COLO829 (cell line): ENCODE measurements around the gene COL28A1.

ENCODE experiments used
- DNase-seq: peaks from one replicate; pipeline ENCODE4 v3.0.0; 2012; ENCODE audit warnings: low spot score

COL28A1 gene

GRCh38 chr7:7330997-7331396 is 204.7 kb downstream of the COL28A1 start:
- DNase-seq, result no peak

DNA sequence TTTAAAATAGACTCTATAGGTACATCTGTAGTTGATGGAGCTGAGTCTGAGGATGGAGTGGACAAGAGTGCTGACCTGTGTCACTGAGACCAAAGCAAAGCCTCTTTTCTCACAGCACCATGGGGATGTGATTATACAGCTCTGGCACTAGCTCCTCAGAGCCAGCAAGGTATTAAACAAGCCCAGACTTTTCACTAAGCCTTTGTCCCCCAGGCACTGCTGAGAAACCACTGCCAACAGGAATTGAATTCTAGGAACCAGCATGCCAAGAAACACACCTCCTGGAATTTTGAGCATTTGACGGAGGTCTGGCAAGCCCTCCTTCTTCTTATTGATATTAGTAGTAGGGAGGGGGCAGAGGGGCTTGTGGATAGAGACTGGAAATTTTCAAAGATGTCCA is 206.3 kb downstream of the COL28A1 start:
- DNase-seq, result no peak

- DNase-seq, result no peak
Observed at GRCh38 chr7:7327423-7327822, 208.2 kb downstream of the COL28A1 start.

DNA sequence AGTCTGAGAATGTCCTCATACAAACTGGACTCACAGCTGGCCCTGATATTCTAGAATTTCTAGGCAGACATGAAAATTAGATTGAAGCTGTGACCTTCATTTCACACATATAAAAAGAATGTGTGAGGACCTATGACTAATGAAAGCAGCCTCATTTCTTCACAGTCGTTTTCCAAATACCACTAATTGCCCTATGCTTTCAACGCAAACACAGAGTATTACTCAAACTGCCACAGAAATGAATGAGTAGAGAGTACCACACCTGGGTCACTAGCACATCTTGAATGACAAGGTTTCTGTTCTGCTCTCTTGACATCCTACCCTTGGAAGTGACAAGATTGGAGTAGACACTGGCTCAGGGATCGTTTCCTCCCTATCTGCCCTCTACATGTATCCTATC is 211.0 kb downstream of the COL28A1 start:
- no peak for DNase-seq

- no peak for DNase-seq
Observed at GRCh38 chr7:7323921-7324320, 211.8 kb downstream of the COL28A1 start.

- no peak for DNase-seq
Observed at GRCh38 chr7:7323352-7323751, 212.3 kb downstream of the COL28A1 start.

DNA sequence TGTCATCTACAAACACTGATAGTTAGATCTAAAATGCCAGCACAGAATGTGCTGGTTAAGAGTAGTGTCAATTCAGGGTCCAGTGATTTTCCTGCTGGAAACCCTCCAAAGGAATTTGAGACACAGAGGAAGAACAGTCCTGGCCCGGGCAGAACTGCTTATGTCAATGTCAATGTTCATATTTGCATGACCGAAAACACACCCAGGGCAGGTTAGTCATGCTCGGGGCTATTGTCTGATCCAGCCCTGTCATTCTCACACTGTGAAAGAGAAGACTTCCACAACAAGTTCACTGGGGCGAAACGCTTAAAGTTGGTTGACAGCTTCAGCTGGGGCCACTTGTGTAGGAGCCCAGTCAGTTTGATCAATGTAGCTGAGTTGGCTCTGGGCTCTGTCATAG is 214.0 kb downstream of the COL28A1 start:
- no peak for DNase-seq

DNA sequence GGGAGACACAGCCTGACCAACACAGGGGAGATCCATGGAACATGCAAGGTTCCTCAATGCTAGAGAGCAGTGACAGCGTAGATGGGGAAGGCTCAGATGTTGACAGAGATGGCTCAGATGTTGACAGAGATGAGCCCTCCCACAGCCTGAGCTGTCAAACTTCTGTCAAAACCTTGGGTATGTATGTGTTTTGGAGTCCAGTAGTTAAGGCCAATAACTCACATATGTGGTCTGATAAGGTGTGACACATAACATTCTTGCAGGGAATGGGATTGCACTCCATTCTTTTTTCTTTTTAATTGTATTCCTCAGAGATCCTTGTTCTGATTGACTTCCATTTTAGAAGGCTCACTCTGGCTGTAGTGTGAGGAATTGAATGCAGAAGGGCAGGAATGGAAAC is 217.1 kb downstream of the COL28A1 start:
- no peak for DNase-seq

DNA sequence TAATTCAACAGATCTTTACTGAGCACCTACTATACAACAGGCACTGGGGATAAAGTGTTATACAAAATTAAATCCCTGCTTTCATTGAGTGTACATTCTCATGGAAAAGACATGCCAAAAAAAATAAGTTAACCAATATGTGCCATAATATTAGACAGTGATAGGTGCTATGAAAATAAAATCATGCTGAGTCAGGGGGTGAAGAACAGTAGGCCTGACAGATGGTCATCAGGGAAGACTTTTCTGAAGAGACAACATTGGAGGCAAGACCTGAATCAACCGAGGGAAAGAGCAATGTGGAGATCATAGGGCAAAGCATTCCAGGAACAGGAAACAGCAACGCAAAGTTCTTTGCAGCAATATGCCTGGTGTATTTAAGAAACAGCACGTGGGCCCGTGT is 217.8 kb downstream of the COL28A1 start:
- no peak for DNase-seq

- no peak for DNase-seq
Observed at GRCh38 chr7:7315851-7316250, 219.8 kb downstream of the COL28A1 start.

DNA sequence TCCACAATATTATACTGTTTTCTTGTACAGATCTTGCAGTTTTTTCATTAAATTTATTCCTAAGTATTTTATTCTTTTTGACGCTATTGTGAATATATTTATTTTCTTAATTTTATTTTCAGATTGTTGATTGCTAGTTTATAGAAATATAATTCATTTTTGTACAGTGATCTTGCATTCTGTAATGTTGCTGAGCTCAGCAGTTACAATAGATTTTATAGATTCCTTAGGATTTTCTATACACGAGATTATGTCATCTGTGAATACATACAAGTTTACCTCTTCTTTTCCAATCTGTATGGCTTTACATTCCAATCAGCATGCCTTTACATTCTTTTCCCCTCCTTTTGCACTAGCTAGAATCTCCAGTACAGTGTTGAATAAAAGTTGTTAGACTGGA is 223.3 kb downstream of the COL28A1 start:
- DNase-seq, result no peak

DNA sequence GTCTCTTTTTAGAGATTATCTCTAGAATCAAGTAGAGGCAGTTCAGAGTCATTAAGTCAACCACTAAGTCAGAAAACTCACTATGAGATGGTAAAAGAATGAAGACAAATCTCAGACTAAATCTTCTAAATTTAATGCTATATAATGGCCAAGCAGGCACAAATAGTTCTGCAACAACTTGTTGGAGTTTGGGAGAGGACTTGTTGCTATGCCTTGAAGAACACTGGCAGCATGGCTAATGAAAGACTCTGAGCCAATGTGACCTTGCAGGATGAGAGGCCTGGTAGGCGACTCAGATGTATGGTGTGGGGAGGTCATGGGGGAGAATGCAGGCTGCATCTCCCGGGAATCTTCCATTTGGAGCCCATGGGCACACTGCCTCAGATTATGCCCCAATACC is 224.7 kb downstream of the COL28A1 start:
- no peak for DNase-seq

DNA sequence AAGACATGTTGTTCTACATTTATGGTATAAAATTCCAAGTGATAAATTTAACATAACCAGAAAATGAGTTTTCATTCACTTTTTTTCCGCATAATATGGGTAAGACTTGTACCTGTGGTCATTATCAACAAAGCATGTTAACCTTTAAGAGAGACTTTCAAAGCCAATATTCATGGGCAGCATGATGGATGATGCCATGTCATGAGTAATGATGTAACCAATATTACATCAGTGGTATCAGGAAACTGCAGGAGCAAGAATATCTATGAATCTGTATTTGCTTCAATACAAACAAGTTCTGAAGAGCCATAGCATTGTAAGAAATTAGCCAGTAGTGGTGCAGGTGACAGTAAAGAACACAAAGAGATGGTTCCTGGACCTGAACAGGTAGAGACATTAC is 226.5 kb downstream of the COL28A1 start:
- no peak for DNase-seq
